Ovary (tissue), 9 donors: Measurements from ENCODE around the gene CACNA2D3. TPM values are rescaled to one million over a fixed set of nuclear protein-coding genes. Genes with fewer than 3 reads are reported as not detected.

ENCODE experiments used
- DNase-seq, 5 donors: peaks; one replicate each; pipeline ENCODE4 v3.0.0-alpha.2; 2019 to 2020
- H3K27ac ChIP-seq, 2 donors: fragments of 200-600 bp; one replicate each; pipeline versions ENCODE4 v1.5.1 to v1.8.0; 2019 to 2022
- H3K27me3 ChIP-seq: fragments of 200-600 bp; one replicate; pipeline ENCODE4 v1.8.0; 2022
- H3K36me3 ChIP-seq: fragments of 200-600 bp; sonication (generic); one replicate; pipeline ENCODE4 v1.5.1; 2019
- H3K4me1 ChIP-seq: one replicate; pipeline ENCODE4 v1.8.1; 2013; ENCODE audit warnings: mild to moderate bottlenecking, moderate library complexity; ENCODE audit not compliant: insufficient read depth
- H3K4me3 ChIP-seq: fragments of 200-600 bp; sonication (generic); one replicate; pipeline ENCODE4 v1.5.1; 2017
- H3K9me3 ChIP-seq, 2 donors: fragments of 200-600 bp in 1 of 2; sonication (generic) in 1 of 2; one replicate each; pipeline versions ENCODE4 v1.5.1 to v1.8.1; 2013 to 2019; ENCODE audit warnings: mild to moderate bottlenecking in 1 of 2, moderate library complexity in 1 of 2
- CTCF ChIP-seq, 3 donors: fragments of 450-650 bp in 2 of 3; fragments of 200-600 bp in 1 of 3; IDR thresholded peaks; one replicate each; pipeline versions ENCODE4 v1.5.1 to v1.8.0; 2016 to 2022; ENCODE audit warnings: antibody characterized with exemption in 3 of 3, mild to moderate bottlenecking in 1 of 3
- EP300 ChIP-seq: sonication (generic); formaldehyde crosslinking; IDR thresholded peaks from one replicate; pipeline ENCODE4 v1.6.1; 2017; ENCODE audit warnings: antibody characterized with exemption
- POLR2A ChIP-seq: fragments of 450-650 bp; IDR thresholded peaks from one replicate; pipeline ENCODE4 v1.6.1; 2017; ENCODE audit warnings: antibody characterized with exemption, mild to moderate bottlenecking, moderate library complexity
- WGBS, 3 donors: extraction: QIAGEN DNeasy Blood & Tissue Kit in 1 of 3; methylation state at CpG; one replicate each; pipeline versions ENCODE4 v1.1.5 to v1.1.7; 2013 to 2017; 5-methylcytosine and 5-hydroxymethylcytosine counted together
- intact Hi-C, 4 donors: fragments of 100-400 bp; cut with DNase I; formaldehyde crosslinking; loops; one replicate each; pipeline versions ENCODE4 v1.11.0 to v1.15.1; 2022 to 2023
- polyA plus RNA-seq, 2 donors: library from polyadenylated mRNA; stranded (reverse); fragments of 200-250 nt in 1 of 2; fragments of 350-450 nt in 1 of 2; fragmentation: Illumina TruSeq in 1 of 2; extraction: RNeasy Lipid Tissue Mini Kit (QIAGEN cat#74804) in 1 of 2; gene quantifications; one replicate each; pipeline ENCODE4 v1.2.3, GENCODE V29; 2013 to 2014
- total RNA-seq, 7 donors: library from RNA; depleted of rRNA in 2 of 7; stranded (reverse); fragments of >200 nt in 2 of 7; fragmentation: NEBNext Ultra II Directional in 3 of 7; extraction: Animal tissue kit (Norgen Biotek cat#: 25700) in 3 of 7; gene quantifications; one replicate each; pipeline versions ENCODE4 v1.1.0 to v1.2.4, GENCODE V29; 2016 to 2023
- donor health status: DM: no; HTN: no; CAD: no; lungs with moderate emphysema.
- donor health status: DM: no; HTN: no; CAD: no.
- donor health status: Bipolar disorder and iron deficiency.
- donor health status: DM: yes; HTN: yes; CAD: no.
- donor health status: DM: no; HTN: no; CAD: no.
- donor health status: DM: yes; HTN: yes; CAD: no.

Gene CACNA2D3
- total and polyA plus RNA-seq, 9 donors = 2.0 to 10.1 (median 4.7) TPM

DNA sequence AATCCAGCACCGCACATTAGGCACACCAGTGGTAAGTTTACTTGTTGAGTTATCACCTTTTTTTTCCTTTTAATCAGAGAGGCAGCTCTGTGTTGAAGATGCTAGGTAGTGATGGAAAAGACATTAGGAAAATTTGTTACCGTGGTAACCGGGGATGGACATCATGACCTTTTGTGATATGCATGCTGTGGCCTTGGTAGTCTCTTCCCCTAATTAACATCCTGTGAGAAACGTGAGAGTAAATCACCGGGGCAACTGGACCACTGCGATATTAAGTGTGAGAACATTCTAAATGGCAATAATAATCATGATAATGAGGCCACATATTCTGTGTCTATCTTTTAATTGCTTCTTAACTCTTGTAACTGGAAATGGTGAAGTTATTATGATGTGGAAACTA lies 362.0 kb downstream of the CACNA2D3 start:
- Histone ChIP-seq H3K4me1 (no peaks in the 10 kb centered on the region), H3K9me3 (no peaks in the 10 kb centered on the region), H3K36me3 (no peaks in the 10 kb centered on the region), H3K27ac (no peak overlapping the region), H3K4me3 (no peak overlapping the region), H3K27me3 (no peaks in the 10 kb centered on the region)
- intact Hi-C loops = no loop called here
- 52 to 63% (median 53%) methylated on average over 6 of the region's 6 CpGs for WGBS, 3 donors
- DNase-seq = no peak
- TF ChIP-seq EP300 (no peak), CTCF (IDR thresholded peaks at IDR 0.05) (no peak), POLR2A (no peak)

DNA sequence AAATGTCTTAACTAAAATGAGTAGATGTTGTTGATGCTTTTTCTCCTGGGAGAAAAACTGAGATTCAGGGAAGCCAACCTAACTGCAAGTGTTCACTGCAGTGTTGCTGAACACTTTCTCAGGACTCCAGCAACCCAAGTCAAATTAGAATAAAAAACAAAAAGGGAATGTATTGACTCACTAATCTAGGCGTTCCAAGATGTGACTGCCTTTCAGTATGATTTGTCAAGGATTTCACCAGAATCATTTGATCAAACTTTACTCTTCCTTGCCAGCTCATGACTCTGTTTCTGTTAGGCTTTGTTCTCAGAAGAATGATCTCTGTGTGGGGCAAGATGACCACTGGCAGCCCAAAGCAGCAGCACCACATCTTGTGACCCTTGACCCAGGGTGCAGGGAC lies 364.0 kb downstream of the CACNA2D3 start:
- 88 to 93% (median 89%) methylated on average over 1 of the region's 1 CpG for WGBS, 3 donors
- H3K4me1 ChIP-seq = no peaks in the 10 kb centered on the region

GRCh38 chr3:54488297-54488696 lies 365.9 kb downstream of the CACNA2D3 start:
- H3K9me3 ChIP-seq = no peaks in the 10 kb centered on the region
- 87 to 94% (median 93%) methylated on average over 5 of the region's 5 CpGs for WGBS, 3 donors
- no peak overlapping the region for H3K4me3 ChIP-seq
- H3K27ac ChIP-seq = no peak overlapping the region
- no peaks in the 10 kb centered on the region for H3K36me3 ChIP-seq
- H3K4me1 ChIP-seq = no peaks in the 10 kb centered on the region
- TF ChIP-seq EP300 (no peak), CTCF (IDR thresholded peaks at IDR 0.05) (no peak)
- H3K27me3 ChIP-seq = no peaks in the 10 kb centered on the region
- DNase-seq = no peak
- intact Hi-C loops = no loop called here

More for the DNA sequence above, 364.0 kb downstream of the CACNA2D3 start:
- Histone ChIP-seq H3K4me3 (no peak overlapping the region), H3K27me3 (no peaks in the 10 kb centered on the region), H3K27ac (no peak overlapping the region), H3K9me3 (no peaks in the 10 kb centered on the region), H3K36me3 (no peaks in the 10 kb centered on the region)
- TF ChIP-seq POLR2A = no peak
- no peak for TF ChIP-seq CTCF (IDR thresholded peaks at IDR 0.05)
- no peak for TF ChIP-seq EP300
- intact Hi-C loops = no loop called here
- DNase-seq = no peak

GRCh38 chr3:54494209-54494608 lies 371.9 kb downstream of the CACNA2D3 start:
- DNase-seq = no peak
- H3K27ac ChIP-seq = no peak overlapping the region
- H3K27me3 ChIP-seq = no peaks in the 10 kb centered on the region
- H3K36me3 ChIP-seq = no peaks in the 10 kb centered on the region
- no peaks in the 10 kb centered on the region for H3K9me3 ChIP-seq
- TF ChIP-seq EP300 (no peak), CTCF (IDR thresholded peaks at IDR 0.05) (no peak), POLR2A (no peak)
- WGBS, 3 donors = 90 to 97% (median 94%) methylated on average over 4 of the region's 4 CpGs
- intact Hi-C loops = no loop called here
- no peaks in the 10 kb centered on the region for H3K4me1 ChIP-seq
- no peak overlapping the region for H3K4me3 ChIP-seq

- no peak for DNase-seq
- H3K36me3 ChIP-seq = no peaks in the 10 kb centered on the region
- H3K27me3 ChIP-seq = no peaks in the 10 kb centered on the region
- no peaks in the 10 kb centered on the region for H3K4me1 ChIP-seq
- intact Hi-C loops = no loop called here
- no peak overlapping the region for H3K4me3 ChIP-seq
- WGBS, 3 donors = 86 to 94% (median 91%) methylated on average over 3 of the region's 3 CpGs
- TF ChIP-seq POLR2A = no peak
- TF ChIP-seq CTCF (IDR thresholded peaks at IDR 0.05) = no peak
- TF ChIP-seq EP300 = no peak
- no peak overlapping the region for H3K27ac ChIP-seq
- H3K9me3 ChIP-seq = no peaks in the 10 kb centered on the region
Observed at GRCh38 chr3:54506603-54507002, 384.3 kb downstream of the CACNA2D3 start.
